IMR-90 (cell line): Measurements from ENCODE around the gene MEIS2. TPM values are rescaled to one million over a fixed set of nuclear protein-coding genes. Genes with fewer than 3 reads are reported as not detected.
A peak's percentile ranks its signal among the peaks of the same experiment; 100 is the strongest.

Experiments
- ATAC-seq: fragments of 200-7000 bp; cut with Tn5 transposase; 2 replicates; pipeline ENCODE4 v1.9.1; 2020; ENCODE audit warnings: low read depth, mild to moderate bottlenecking, moderate library complexity
- BruUV-seq: library from RNA; stranded (reverse); fragments of 400-500 nt; replicated peaks from 2 replicates; lab custom pipeline; 2021; lab: Mats Ljungman, UMichigan
- CTCF ChIA-PET: fragments of 300-600 bp; formaldehyde crosslinking; extraction: SDS; loops from one replicate; lab custom pipeline; 2021; ENCODE audit warnings: antibody characterized with exemption; lab: Yijun Ruan, JAX
- POLR2A ChIA-PET: fragments of 300-600 bp; sonication (Branson Sonifier 250); formaldehyde crosslinking; loops from one replicate; lab custom pipeline; 2022; ENCODE audit warnings: antibody characterized with exemption; ENCODE audit not compliant: unreplicated experiment; lab: Charles Lee
- DNase-seq: peaks from one replicate; pipeline ENCODE4 v3.0.0; 2013
- H2AFZ ChIP-seq: replicated peaks from 2 replicates; pipeline ENCODE3; 2013; ENCODE audit warnings: low read length, mild to moderate bottlenecking; ENCODE audit not compliant: poor library complexity
- H2AK5ac ChIP-seq: 2 replicates; pipeline ENCODE4 v1.6.1; 2013; ENCODE audit warnings: low read depth, low read length, inconsistent platforms
- H2AK9ac ChIP-seq: replicated peaks from 2 replicates; pipeline ENCODE3; 2013; ENCODE audit warnings: mild to moderate bottlenecking, low read depth, low read length, moderate library complexity; ENCODE audit not compliant: poor library complexity
- H2BK120ac ChIP-seq: 2 replicates; pipeline ENCODE4 v1.6.1; 2013; ENCODE audit warnings: low read depth, low read length, inconsistent platforms
- H2BK15ac ChIP-seq: 3 replicates; pipeline ENCODE4 v1.6.1; 2013; ENCODE audit warnings: low read depth, low read length, inconsistent platforms
- H2BK20ac ChIP-seq: 2 replicates; pipeline ENCODE4 v1.6.1; 2013; ENCODE audit warnings: low read depth, mild to moderate bottlenecking, inconsistent platforms, low read length, moderate library complexity
- H2BK5ac ChIP-seq: 2 replicates; pipeline ENCODE4 v1.6.1; 2013; ENCODE audit warnings: mild to moderate bottlenecking, low read depth, low read length, inconsistent platforms; ENCODE audit not compliant: poor library complexity, severe bottlenecking
- H3K14ac ChIP-seq: replicated peaks from 2 replicates; pipeline ENCODE4 v1.6.1; 2013; ENCODE audit warnings: low read depth, low read length, inconsistent platforms
- H3K18ac ChIP-seq: 2 replicates; pipeline ENCODE4 v1.6.1; 2013; ENCODE audit warnings: low read depth, low read length, control low read depth
- H3K23ac ChIP-seq: 2 replicates; pipeline ENCODE4 v1.6.1; 2013; ENCODE audit warnings: low read depth, low read length, inconsistent platforms
- H3K27ac ChIP-seq: 2 replicates; pipeline ENCODE4 v1.5.1; 2013; ENCODE audit warnings: mild to moderate bottlenecking, control low read depth, low read length; ENCODE audit not compliant: insufficient read depth
- H3K27me3 ChIP-seq: 2 replicates; pipeline ENCODE4 v1.6.1; 2013; ENCODE audit warnings: low read length; ENCODE audit not compliant: control insufficient read depth, insufficient read depth
- H3K36me3 ChIP-seq: 2 replicates; pipeline ENCODE4 v1.6.1; 2013; ENCODE audit warnings: low read length, mixed read lengths; ENCODE audit not compliant: control insufficient read depth, insufficient read depth
- H3K4ac ChIP-seq: 2 replicates; pipeline ENCODE4 v1.6.1; 2013; ENCODE audit warnings: low read depth, low read length, inconsistent platforms
- H3K4me1 ChIP-seq: 2 replicates; pipeline ENCODE4 v1.6.1; 2013; ENCODE audit warnings: low read length, mixed read lengths; ENCODE audit not compliant: control insufficient read depth, insufficient read depth
- H3K4me2 ChIP-seq: 2 replicates; pipeline ENCODE4 v1.6.1; 2013; ENCODE audit warnings: low read depth, mild to moderate bottlenecking, control low read depth, low read length, moderate library complexity
- H3K4me3 ChIP-seq: 2 replicates; pipeline ENCODE4 v1.5.1; 2013; ENCODE audit warnings: low read depth, mild to moderate bottlenecking, control low read depth, low read length, moderate library complexity; ENCODE audit not compliant: insufficient read depth
- H3K56ac ChIP-seq: 2 replicates; pipeline ENCODE4 v1.6.1; 2013; ENCODE audit warnings: low read length, inconsistent platforms; ENCODE audit not compliant: insufficient read depth; ENCODE audit errors: extremely low read depth
- H3K79me1 ChIP-seq, 2 experiments: 2 replicates each; pipeline ENCODE4 v1.6.1; 2013; ENCODE audit warnings: low read length in 2 of 2, inconsistent platforms in 1 of 2, low read depth in 1 of 2
- H3K9ac ChIP-seq: 2 replicates; pipeline ENCODE4 v1.6.1; 2013; ENCODE audit warnings: low read depth, low read length, control low read depth
- H3K9me1 ChIP-seq: 2 replicates; pipeline ENCODE4 v1.6.1; 2013; ENCODE audit warnings: low read length, inconsistent platforms; ENCODE audit not compliant: insufficient read depth
- H3K9me3 ChIP-seq: 2 replicates; pipeline ENCODE4 v1.6.1; 2013; ENCODE audit warnings: low read length; ENCODE audit not compliant: control insufficient read depth, insufficient read depth
- H4K20me1 ChIP-seq: 2 replicates; pipeline ENCODE4 v1.6.1; 2013; ENCODE audit warnings: low read length, inconsistent platforms; ENCODE audit not compliant: insufficient read depth
- H4K5ac ChIP-seq: 2 replicates; pipeline ENCODE4 v1.6.1; 2013; ENCODE audit warnings: mild to moderate bottlenecking, low read depth, low read length, control low read depth
- H4K8ac ChIP-seq, 2 experiments: 2 replicates each; pipeline ENCODE4 v1.6.1; 2013; ENCODE audit warnings: low read depth in 2 of 2, low read length in 2 of 2, control low read depth in 1 of 2, inconsistent platforms in 1 of 2
- H4K91ac ChIP-seq: 2 replicates; pipeline ENCODE4 v1.6.1; 2013; ENCODE audit warnings: low read depth, low read length, inconsistent platforms; ENCODE audit not compliant: insufficient read depth
- BHLHE40 ChIP-seq: fragments of 150-350 bp; IDR thresholded peaks from 2 replicates; pipeline ENCODE4 v1.6.1; 2016; ENCODE audit warnings: mild to moderate bottlenecking, low read depth, low read length
- CEBPB ChIP-seq: IDR thresholded peaks from 2 replicates; pipeline ENCODE4 v1.6.1; 2012; ENCODE audit warnings: low read depth, low read length, improper control_type of control experiment
- CHD1 ChIP-seq: IDR thresholded peaks from 2 replicates; pipeline ENCODE4 v1.6.1; 2012; ENCODE audit warnings: low read depth, low read length, improper control_type of control experiment
- RAD21 ChIP-seq: IDR thresholded peaks from 2 replicates; pipeline ENCODE4 v1.6.1; 2012; ENCODE audit warnings: low read length, improper control_type of control experiment
- RCOR1 ChIP-seq: IDR thresholded peaks from 2 replicates; pipeline ENCODE4 v1.6.1; 2012; ENCODE audit warnings: mild to moderate bottlenecking, low read length, improper control_type of control experiment; ENCODE audit not compliant: insufficient replicate concordance
- RFX5 ChIP-seq: IDR thresholded peaks from 2 replicates; pipeline ENCODE4 v1.8.0; 2012; ENCODE audit warnings: low read depth, mild to moderate bottlenecking, low read length, moderate library complexity
- WGBS, 2 experiments: methylation state at CpG; one replicate each; pipeline versions ENCODE4 v1.1.5 to v1.1.7; 2013; ENCODE audit warnings: missing lambda C conversion rate in 2 of 2; ENCODE audit not compliant: insufficient read length in 1 of 2; ENCODE audit errors: extremely low coverage in 2 of 2; 5-methylcytosine and 5-hydroxymethylcytosine counted together
- dilution Hi-C: fragments of 300-500 bp; cut with HindIII; formaldehyde crosslinking; loops from one replicate; pipeline ENCODE4 v1.14.3; 2018; ENCODE audit warnings: low sequenced_read_pairs; ENCODE audit not compliant: unreplicated experiment
- in situ Hi-C: fragments of 300-500 bp; cut with MboI; formaldehyde crosslinking; loops from 3 replicates; pipeline ENCODE4 v1.14.3; 2019; ENCODE audit warnings: low sequenced_read_pairs, inconsistent platforms, mixed read lengths
- intact Hi-C: fragments of 100-400 bp; cut with micrococcal nuclease; formaldehyde crosslinking; loops from 2 replicates; pipeline ENCODE4 v1.10.0; 2022
- polyA plus RNA-seq, 3 experiments: library from polyadenylated mRNA; depleted of rRNA; stranded (reverse); fragments of >200 nt; gene quantifications; 2 replicates each; pipeline ENCODE4 v1.2.3, GENCODE V29; 2012; ENCODE audit warnings: low replicate concordance in 1 of 3
- total RNA-seq: library from RNA; depleted of rRNA; stranded (reverse); fragments of >200 nt; gene quantifications from 2 replicates; pipeline ENCODE4 v1.2.3, GENCODE V29; 2012

The MEIS2 gene
- total and polyA plus RNA-seq, 2 of the 4 experiments (the other 2 are of a cell fraction) = 70.1 to 71.3 TPM

- no peak overlapping the region for H3K4me3 ChIP-seq
- CTCF ChIA-PET = interaction anchor here (0.7 kb wide), 1 partner anchor 498 kb away, joined by 3 read pairs; no protein-coding TSS in a partner anchor
- no peak overlapping the region; the same call in 1 of the 2 replicates for H3K4me2 ChIP-seq
- in situ Hi-C loops (no loop called here), intact Hi-C loops (no loop called here), dilution Hi-C loops (no loop called here)
- H2AK9ac ChIP-seq = no peak overlapping the region
- ATAC-seq = no peak
- POLR2A ChIA-PET = no interaction called here
- H3K14ac ChIP-seq = no peak overlapping the region
- no peak overlapping the region for H4K91ac ChIP-seq
- no peak overlapping the region for H3K56ac ChIP-seq
- H3K4me1 ChIP-seq = peaks cover 7% of the 10 kb centered on the region
- 0 out of 2 replicates have a peak overlapping the region, but pooled peaks have one; percentile 45 for H3K23ac ChIP-seq
- H3K9me1 ChIP-seq = peaks cover 9% of the 10 kb centered on the region
- DNase-seq = no peak
- no peak overlapping the region for H2BK15ac ChIP-seq
- H4K20me1 ChIP-seq = 0 out of 2 replicates have a peak, but pooled peaks cover 4% of the 10 kb centered on the region
- no peak overlapping the region for H2AFZ ChIP-seq
- no peak overlapping the region for H3K4ac ChIP-seq
- H2BK5ac ChIP-seq = no peak overlapping the region
- H3K18ac ChIP-seq = no peak overlapping the region
- no peak overlapping the region for H3K27ac ChIP-seq
- H2AK5ac ChIP-seq = no peak overlapping the region; the same call in 1 of the 2 replicates
- no peaks in the 10 kb centered on the region for H3K9me3 ChIP-seq
- no peak overlapping the region for H3K9ac ChIP-seq
- H3K27me3 ChIP-seq = no peaks in the 10 kb centered on the region
- peaks cover 16 to 32% of the 10 kb centered on the region in 2 experiments for H3K79me1 ChIP-seq
- TF ChIP-seq RCOR1 (no peak), CHD1 (no peak), RAD21 (no peak), BHLHE40 (no peak), CEBPB (no peak), RFX5 (no peak)
- peak overlapping the region; percentile 16 to 19; a peak in 1 of 4 replicates for H4K8ac ChIP-seq
- H3K36me3 ChIP-seq = peaks cover 14% of the 10 kb centered on the region; the same call in 1 of the 2 replicates
- BruUV-seq = no TSS peak
- WGBS, 2 experiments = 70% methylated on average over 2 of the region's 12 CpGs; no CpG with 5 or more reads in 1 of the 2 experiments
- no peak overlapping the region for H4K5ac ChIP-seq
- no peak overlapping the region; the same call in 1 of the 2 replicates for H2BK20ac ChIP-seq
- H2BK120ac ChIP-seq = no peak overlapping the region
Measured at GRCh38 chr15:37045859-37046740, 54.2 kb downstream of the MEIS2 start.
